Activated T-cell treated with anti-CD3 and anti-CD28 coated beads for 24 hours (primary cell): ENCODE data around the gene GHRL.

Experiments
- DNase-seq: peaks from one replicate; pipeline ENCODE4 v3.0.0-alpha.2; 2020; ENCODE audit warnings: low read depth

Gene GHRL

GRCh38 chr3:10242182-10243065, 50.3 kb downstream of the GHRL start:
- peak; percentile 62 for DNase-seq

DNA sequence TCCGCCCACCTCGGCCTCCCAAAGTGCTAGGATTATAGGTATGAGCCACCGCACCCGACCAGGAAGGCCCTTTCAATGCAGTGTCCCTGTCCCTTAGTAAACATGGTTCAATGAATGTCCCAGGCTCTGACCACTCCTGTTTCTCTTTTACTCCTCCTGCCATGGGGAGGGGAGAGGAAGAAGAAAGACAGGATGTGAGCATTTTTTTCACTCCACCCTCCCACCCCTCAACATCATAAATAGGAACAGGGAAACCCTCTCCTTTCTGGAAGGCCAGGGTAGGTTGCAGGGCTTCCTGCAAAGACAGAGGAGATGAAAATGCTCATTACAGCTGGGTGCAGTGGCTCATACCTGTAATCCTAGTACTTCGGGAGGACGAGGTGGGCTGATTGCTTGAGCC, 51.9 kb downstream of the GHRL start:
- no peak for DNase-seq

DNA sequence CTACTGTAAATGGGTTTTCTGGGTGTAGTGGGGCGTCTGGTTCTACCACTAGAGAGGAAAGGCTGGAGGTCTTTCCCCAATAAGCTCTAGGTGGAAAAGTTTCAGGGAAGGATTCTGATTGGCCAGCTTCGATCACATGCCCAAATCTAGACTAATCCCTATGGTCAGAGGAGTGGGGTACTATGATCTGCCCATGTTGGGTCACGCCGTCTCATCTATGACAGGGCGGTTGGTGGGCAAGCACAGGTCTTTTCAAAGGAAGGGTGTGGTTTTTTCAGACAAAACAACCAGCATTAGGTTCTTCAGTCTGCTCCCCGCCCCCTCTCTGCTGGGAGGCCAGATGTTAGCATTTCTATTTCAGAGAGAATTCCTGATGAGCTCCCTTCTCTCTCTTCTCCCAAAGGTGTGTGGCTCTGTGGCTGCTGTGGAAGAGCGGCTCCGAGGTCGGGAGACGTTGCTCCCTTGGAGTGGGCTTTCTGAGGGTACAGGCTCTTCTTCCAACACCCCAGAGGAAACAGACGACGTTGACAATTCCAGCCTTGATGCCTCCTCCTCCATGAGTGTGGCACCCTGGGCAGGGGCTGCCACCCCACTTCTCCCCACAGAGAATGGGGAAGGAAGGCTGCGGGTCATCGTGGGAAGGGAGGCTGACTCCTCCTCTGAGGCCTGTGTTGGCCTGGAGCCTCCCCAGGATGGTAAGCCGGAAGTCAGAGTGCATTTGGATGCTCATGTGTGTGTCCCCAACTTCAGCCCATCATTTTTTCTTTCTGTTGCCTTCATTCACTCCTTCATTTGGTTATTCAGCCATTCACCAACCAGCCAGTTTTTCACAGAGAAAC, 54.2 kb downstream of the GHRL start:
- no peak for DNase-seq
